Body of pancreas (tissue), 4 donors: ENCODE measurements around the gene TTC7B. TPM values are rescaled to one million over a fixed set of nuclear protein-coding genes. Genes with fewer than 3 reads are reported as not detected.

Experiments used
- ATAC-seq: fragments of 150-250 bp; one replicate; pipeline ENCODE4 v1.9.1; 2016
- DNase-seq, 4 donors: peaks; one replicate each; pipeline ENCODE4 v3.0.0-alpha.2; 2019
- H3K27ac ChIP-seq, 4 donors: fragments of 200-600 bp; sonication (generic); 1 replicate in 3 of 4; 2 replicates in 1 of 4; pipeline versions ENCODE4 v1.5.1 to v1.6.1; 2016 to 2019; ENCODE audit warnings: mild to moderate bottlenecking in 1 of 4, mixed read lengths in 1 of 4, moderate library complexity in 1 of 4
- H3K27me3 ChIP-seq, 2 donors: fragments of 200-600 bp; sonication (generic); one replicate each; pipeline ENCODE4 v1.6.0; 2016; ENCODE audit warnings: mild to moderate bottlenecking in 1 of 2
- H3K36me3 ChIP-seq, 2 donors: fragments of 200-600 bp; sonication (generic); replicated peaks in 1 of 2; 2 replicates each; pipeline ENCODE4 v1.5.1; 2016; ENCODE audit warnings: low read depth in 2 of 2; ENCODE audit not compliant: insufficient read depth in 1 of 2
- H3K4me1 ChIP-seq: fragments of 200-600 bp; sonication (generic); one replicate; pipeline ENCODE4 v1.6.0; 2016
- H3K4me3 ChIP-seq, 2 donors: fragments of 200-600 bp; sonication (generic); 1 replicate in 1 of 2; 2 replicates in 1 of 2; pipeline ENCODE4 v1.5.1; 2016 to 2019
- H3K9me3 ChIP-seq, 3 donors: fragments of 200-600 bp; sonication (generic); 1 replicate in 2 of 3; 2 replicates in 1 of 3; pipeline ENCODE4 v1.5.1; 2016
- POLR2A ChIP-seq, 3 donors: fragments of 450-650 bp; IDR thresholded peaks; one replicate each; pipeline ENCODE4 v1.6.1; 2016; ENCODE audit warnings: antibody characterized with exemption in 3 of 3, mild to moderate bottlenecking in 2 of 3
- WGBS, 2 donors: methylation state at CpG; one replicate each; pipeline ENCODE4 v1.1.5; 2017; 5-methylcytosine and 5-hydroxymethylcytosine counted together
- intact Hi-C: fragments of 100-400 bp; cut with DNase I; formaldehyde crosslinking; loops from one replicate; pipeline ENCODE4 v1.15.1; 2023
- total RNA-seq, 2 donors: library from RNA; depleted of rRNA; stranded (reverse); fragments of >200 nt; gene quantifications; one replicate each; pipeline ENCODE4 v1.1.0, GENCODE V29; 2016
- TF ChIP-seq, protein P1 (sequence below), 7 experiments: fragments of 450-650 bp in 4 of 7; fragments of 200-600 bp in 3 of 7; sonication (generic) in 3 of 7; IDR thresholded peaks; one replicate each; pipeline ENCODE4 v1.5.1; 2016 to 2019; ENCODE audit warnings: antibody characterized with exemption in 7 of 7

The TTC7B gene
- total RNA-seq, 2 donors from 2014 or later = 15.3 to 44.2 TPM

DNA sequence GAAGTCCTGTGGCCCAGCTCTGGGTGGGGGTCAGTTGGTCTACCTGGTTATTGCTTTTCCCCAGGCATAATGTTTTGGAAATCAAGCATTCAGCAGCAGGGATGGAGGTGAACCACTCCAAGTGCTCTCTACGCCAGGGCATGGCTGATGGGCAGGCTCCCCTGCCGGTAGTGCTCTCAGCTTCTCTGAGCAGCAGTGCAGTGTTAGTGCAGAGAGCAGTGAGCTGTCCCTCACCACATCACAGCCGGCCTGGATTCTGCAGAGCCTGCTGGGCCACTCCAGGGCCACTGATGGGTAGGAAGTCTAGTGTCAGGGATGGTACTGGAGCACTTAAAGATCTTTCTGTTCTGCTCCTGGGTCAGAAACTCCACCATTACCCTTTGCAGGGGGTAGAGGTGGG lies 268.3 kb downstream of the TTC7B start:
- H3K4me1 ChIP-seq = peaks cover 9% of the 10 kb centered on the region
- no peaks in the 10 kb centered on the region for H3K9me3 ChIP-seq
- 83 to 95% methylated on average over 1 to 3 of the region's 3 CpGs for WGBS, 2 donors
- no peaks in the 10 kb centered on the region for H3K27me3 ChIP-seq
- no peak for ATAC-seq
- H3K27ac ChIP-seq = no peak overlapping the region
- H3K36me3 ChIP-seq = no peaks in the 10 kb centered on the region
- TF ChIP-seq, protein P1, sequence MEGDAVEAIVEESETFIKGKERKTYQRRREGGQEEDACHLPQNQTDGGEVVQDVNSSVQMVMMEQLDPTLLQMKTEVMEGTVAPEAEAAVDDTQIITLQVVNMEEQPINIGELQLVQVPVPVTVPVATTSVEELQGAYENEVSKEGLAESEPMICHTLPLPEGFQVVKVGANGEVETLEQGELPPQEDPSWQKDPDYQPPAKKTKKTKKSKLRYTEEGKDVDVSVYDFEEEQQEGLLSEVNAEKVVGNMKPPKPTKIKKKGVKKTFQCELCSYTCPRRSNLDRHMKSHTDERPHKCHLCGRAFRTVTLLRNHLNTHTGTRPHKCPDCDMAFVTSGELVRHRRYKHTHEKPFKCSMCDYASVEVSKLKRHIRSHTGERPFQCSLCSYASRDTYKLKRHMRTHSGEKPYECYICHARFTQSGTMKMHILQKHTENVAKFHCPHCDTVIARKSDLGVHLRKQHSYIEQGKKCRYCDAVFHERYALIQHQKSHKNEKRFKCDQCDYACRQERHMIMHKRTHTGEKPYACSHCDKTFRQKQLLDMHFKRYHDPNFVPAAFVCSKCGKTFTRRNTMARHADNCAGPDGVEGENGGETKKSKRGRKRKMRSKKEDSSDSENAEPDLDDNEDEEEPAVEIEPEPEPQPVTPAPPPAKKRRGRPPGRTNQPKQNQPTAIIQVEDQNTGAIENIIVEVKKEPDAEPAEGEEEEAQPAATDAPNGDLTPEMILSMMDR (IDR thresholded peaks at IDR 0.05) = no peak
- TF ChIP-seq POLR2A (IDR thresholded peaks at IDR 0.05) = no peak
- intact Hi-C loops = no loop called here
- DNase-seq = no peak
- no peak overlapping the region for H3K4me3 ChIP-seq

DNA sequence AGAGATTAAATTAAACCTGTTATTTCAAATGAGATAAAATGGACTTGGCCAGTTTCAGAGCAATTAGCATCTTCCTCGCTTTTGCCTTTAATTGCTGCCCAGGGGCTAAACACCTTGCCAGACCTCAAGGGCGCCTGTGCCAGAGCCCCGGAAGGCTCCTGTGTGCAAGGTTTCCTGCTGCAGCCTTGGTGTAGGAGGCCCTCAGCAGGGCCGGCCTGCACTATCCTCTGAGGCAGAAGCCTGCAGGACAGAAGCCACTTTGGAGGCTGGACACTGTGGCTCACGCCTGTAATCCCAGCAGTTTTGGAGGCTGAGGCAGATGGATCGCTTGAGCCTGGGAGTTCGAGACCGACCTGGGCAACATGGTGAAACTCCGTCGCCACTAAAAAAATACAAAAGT lies 269.0 kb downstream of the TTC7B start:
- Histone ChIP-seq H3K27ac (no peak overlapping the region), H3K4me1 (peaks cover 9% of the 10 kb centered on the region), H3K4me3 (no peak overlapping the region), H3K36me3 (no peaks in the 10 kb centered on the region), H3K27me3 (no peaks in the 10 kb centered on the region), H3K9me3 (no peaks in the 10 kb centered on the region)
- intact Hi-C loops = no loop called here
- no peak for TF ChIP-seq POLR2A (IDR thresholded peaks at IDR 0.05)
- TF ChIP-seq, protein P1 (IDR thresholded peaks at IDR 0.05) = no peak
- DNase-seq (no peak), ATAC-seq (no peak)
- 92 to 96% methylated on average over 7 to 10 of the region's 10 CpGs for WGBS, 2 donors

DNA sequence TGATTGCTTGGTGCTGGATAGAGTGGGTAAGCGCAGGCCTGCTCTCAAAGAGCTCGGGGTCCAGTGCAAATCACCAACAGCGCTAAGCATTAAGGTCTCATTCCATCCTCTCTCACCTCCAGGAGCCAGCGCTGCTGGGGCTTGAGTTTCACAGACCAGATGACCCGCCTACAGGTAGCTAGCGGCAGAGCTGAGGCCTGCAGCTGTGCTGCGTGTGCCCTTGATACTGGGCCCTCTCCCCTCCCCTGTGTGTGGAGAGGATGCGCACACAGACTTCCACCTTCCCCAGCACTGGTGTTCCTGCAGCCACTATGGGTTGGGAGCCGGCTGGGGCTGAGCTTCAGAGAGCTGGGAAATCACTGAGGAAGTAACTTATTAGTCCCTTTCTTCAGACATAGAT lies 269.5 kb downstream of the TTC7B start:
- intact Hi-C loops = no loop called here
- no peak overlapping the region for H3K27ac ChIP-seq
- DNase-seq = no peak

DNA sequence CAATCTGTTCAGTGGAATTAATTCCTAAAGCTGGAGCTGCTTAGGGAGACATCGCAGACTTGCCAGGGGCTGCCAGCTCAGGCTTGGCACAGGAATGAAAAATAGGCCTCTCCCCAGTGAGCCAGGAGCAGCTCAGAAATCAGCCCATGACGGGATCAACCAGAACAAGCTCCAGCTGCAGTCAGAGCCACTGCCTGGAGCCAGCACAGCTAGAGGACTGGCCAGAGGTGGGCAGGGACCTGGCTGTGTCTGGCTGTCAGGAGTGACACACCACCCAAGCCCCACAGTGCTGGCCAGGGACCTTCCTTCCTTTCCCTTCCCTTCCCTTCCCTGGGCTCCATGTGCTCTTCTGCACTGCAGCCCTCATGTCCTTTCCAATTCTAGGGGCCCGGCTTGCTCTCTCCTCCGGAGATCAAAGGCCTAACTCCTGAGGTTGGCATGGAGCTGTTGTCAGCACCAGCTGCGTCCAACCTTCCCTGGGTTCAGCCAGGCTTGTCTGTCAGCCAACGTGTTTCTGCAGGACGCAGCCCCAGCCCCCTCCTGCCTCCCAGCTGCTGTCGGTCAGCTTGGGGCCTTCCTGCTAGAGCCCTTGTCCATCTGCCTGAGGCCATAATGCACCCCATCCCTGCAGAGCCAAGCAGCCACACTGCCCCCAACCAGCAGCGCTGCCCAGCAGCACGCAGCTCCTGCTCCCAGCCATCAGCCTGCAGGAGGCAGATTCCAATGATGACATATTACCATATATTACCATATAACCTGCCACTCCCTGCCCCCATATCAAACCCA lies 270.1 kb downstream of the TTC7B start:
- ATAC-seq (peak; percentile 33), DNase-seq (peak in 3 of 4 donors; percentile 30 to 63 (median 52))
- Histone ChIP-seq H3K36me3 (no peaks in the 10 kb centered on the region), H3K27me3 (no peaks in the 10 kb centered on the region), H3K4me1 (peaks cover 9% of the 10 kb centered on the region), H3K9me3 (no peaks in the 10 kb centered on the region), H3K4me3 (no peak overlapping the region), H3K27ac (peak overlapping the region in 2 of 4 donors; percentile 26 to 33)
- intact Hi-C loops = no loop called here
- TF ChIP-seq, protein P1 (IDR thresholded peaks at IDR 0.05) = no peak
- peak in 1 of 3 donors; percentile 4 for TF ChIP-seq POLR2A (IDR thresholded peaks at IDR 0.05)
- WGBS, 2 donors = 58 to 79% methylated on average over 10 of the region's 10 CpGs

More for the DNA sequence above, 269.5 kb downstream of the TTC7B start:
- TF ChIP-seq POLR2A (IDR thresholded peaks at IDR 0.05) = no peak
- TF ChIP-seq, protein P1 (IDR thresholded peaks at IDR 0.05) = no peak
- no peak overlapping the region for H3K4me3 ChIP-seq
- H3K4me1 ChIP-seq = peaks cover 9% of the 10 kb centered on the region
- no peaks in the 10 kb centered on the region for H3K36me3 ChIP-seq
- WGBS, 2 donors = 85 to 87% methylated on average over 7 to 9 of the region's 9 CpGs
- no peak for ATAC-seq
- H3K9me3 ChIP-seq = no peaks in the 10 kb centered on the region
- H3K27me3 ChIP-seq = no peaks in the 10 kb centered on the region

DNA sequence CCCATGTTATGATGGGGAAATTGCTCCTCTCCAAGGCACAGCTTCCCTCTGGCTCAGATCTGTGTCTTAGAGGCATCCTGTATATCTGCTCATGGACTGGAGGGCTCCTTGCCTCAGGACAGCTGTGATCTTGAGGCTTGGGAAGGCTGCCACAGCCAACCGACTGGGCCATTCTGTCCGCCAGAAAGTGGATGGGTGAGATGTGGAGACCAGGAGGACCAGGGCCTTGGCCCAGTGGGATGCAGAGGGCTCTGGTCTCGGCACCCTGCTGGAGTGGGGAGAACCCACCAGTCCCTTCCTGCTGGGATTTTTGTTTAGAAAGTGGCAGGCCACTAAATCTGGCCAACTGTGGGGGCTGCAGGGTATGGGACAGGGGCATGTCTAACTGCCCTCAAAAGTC lies 270.8 kb downstream of the TTC7B start:
- Histone ChIP-seq H3K4me3 (no peak overlapping the region), H3K27ac (no peak overlapping the region), H3K9me3 (no peaks in the 10 kb centered on the region), H3K36me3 (no peaks in the 10 kb centered on the region), H3K27me3 (no peaks in the 10 kb centered on the region), H3K4me1 (peaks cover 9% of the 10 kb centered on the region)
- TF ChIP-seq, protein P1 (IDR thresholded peaks at IDR 0.05) = no peak
- TF ChIP-seq POLR2A (IDR thresholded peaks at IDR 0.05) = no peak
- WGBS, 2 donors = 98 to 100% methylated on average over 2 to 3 of the region's 3 CpGs
- no peak for ATAC-seq
- no peak for DNase-seq
- intact Hi-C loops = no loop called here
